HG02973 (cell line): ENCODE results near the gene STX1A.
"Not testable (repeated sequence)": the region's sequence is repeated elsewhere in the genome, so short reads cannot be mapped to it uniquely, and the experiment has no call there.

Source experiments
- ATAC-seq: cut with Tn5 transposase; IDR thresholded peaks from one replicate; pipeline ENCODE4 v1.9.1; 2021; ENCODE audit warnings: moderate library complexity; ENCODE audit not compliant: unreplicated experiment

STX1A gene

DNA sequence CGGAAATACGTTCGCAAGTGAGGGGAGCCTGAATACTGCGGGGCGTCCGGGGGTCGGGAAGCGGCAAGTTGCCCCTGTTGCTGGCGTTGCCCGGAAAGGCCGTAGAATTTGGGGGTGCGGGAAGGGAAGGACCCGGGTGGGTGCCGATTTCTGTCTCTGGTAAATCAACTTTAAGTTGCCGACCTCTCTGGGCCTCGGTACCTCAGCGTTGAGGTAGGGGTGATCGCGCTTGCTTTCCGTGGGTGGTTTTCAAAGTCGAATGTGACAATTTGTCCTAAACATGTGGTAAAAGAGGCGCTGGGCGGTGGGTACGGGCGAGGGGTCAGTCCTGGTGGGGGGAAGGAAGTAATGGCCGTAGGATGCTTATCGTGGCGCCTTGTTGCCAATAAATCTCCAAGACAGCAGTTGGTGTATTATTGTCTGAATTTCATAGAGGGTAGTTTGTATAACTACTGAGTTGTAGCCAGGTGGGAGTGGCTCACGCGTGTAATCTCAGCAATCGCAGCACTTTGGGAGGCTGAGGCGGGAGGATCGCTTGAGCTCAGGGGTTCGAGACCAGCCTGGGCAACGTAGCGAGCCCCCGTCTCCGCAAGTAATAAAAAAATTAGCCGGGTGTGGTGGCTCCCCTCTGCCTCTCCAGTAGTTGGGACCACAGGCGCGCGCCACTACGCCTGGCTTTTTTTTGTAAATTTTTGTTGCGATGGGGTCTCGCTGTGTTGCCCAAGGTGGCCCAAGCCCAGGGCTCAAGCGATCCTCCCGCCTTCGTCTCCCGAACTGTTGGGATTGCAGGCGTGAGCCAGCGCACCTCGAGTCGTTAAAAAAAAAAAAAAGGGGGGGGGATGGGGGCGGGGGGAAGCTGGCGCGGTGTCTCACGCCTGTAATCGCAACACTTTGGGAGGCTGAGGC, 35.4 kb downstream of the STX1A start:
- no peak for ATAC-seq

DNA sequence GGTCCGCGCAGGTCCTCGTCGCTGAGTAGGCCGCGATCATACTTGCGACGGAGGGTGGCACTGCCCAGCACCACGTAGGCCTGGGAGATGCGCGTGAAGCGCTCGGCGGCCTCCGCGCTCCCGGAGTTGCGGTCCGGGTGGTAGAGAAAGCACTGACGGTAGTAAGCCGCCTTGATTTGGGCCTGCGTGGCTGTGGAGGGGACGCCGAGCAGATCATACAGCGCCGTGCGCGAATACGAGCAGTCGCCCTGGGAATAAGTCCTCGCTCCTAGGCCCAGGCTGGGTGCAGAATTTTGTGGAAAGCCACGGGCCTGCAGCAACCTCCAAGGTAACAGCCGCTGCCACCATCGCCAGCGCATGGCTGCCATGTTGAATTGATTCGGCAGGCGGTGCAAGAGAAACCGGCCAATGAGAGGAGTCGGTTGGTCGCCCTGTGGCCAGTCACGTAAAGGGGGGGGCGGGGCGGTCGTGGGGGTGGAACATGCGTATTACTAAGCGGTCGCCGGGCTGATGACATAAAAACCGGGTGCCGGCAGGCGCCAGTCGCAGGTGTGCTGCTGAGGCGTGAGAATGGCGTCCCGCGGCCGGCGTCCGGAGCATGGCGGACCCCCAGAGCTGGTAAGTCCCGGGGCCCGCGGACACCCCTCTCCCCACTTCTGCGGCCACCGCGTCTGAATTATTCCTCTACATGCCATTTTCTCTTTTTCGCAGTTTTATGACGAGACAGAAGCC, 36.2 kb downstream of the STX1A start, which contains the start of the genes BUD23 and DNAJC30:
BUD23 (plus strand) TSS at position 542 of the 732 bp plus-strand sequence; CDS start at position 571, 29 bp downstream.
DNAJC30 (minus strand) TSS at position 398 of the 732 bp plus-strand sequence; CDS start at position 368, 30 bp downstream.
- peak; percentile 88 for ATAC-seq

DNA sequence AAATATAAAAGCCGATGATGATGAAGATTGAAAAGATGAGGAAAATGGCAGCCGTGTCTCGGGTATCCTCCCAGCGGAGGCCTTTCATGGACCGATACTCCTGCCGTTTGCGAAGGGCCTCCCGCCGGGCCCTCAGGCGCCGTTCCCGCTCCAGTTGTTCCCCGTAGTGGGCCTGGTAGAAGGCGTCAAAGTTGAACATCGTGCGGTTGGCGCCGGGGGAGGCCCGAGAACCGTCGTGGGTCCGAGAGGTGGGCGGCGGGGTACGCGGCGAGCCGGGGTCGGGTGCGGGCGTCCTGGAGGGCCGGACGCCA, 36.8 kb downstream of the STX1A start:
- ATAC-seq: peak; percentile 4

DNA sequence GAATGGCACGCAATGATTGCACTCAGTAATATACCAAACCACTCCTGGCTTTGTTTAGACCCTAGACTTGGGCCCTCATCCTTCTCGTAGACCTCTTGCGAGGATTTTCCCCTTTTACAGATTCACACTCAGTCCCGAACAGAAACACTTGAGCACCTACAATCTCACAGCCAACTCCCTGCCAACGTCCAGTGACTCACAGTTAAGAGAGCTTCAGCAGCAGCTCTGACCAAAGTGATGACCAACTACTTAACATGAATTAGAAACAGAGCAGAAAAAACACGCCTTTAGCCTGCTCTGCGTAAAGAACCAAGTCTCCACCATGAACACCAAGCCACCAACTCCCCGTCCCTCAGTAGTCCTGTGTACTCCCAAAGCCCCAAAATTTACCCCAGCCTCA, 38.4 kb downstream of the STX1A start:
- no peak for ATAC-seq

DNA sequence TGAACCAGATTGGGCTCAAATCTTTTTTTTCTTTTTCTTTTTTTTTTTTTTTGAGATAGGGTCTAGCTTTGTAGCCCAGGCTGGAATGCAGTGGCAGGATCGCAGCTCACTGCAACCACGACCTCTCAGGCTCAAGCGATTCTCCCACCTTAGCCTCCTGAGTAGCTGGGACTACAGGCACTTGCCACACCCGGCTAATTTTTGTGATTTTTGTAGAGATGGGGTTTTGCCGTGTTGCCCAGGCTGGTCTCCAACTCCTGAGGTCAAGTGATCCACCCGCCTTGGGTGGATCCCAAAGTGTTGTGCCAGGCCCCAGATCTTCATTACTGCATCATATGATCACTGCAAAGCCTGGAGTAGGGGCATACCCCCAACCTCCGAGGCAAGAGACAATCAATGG, 39.0 kb downstream of the STX1A start:
- no peak for ATAC-seq

DNA sequence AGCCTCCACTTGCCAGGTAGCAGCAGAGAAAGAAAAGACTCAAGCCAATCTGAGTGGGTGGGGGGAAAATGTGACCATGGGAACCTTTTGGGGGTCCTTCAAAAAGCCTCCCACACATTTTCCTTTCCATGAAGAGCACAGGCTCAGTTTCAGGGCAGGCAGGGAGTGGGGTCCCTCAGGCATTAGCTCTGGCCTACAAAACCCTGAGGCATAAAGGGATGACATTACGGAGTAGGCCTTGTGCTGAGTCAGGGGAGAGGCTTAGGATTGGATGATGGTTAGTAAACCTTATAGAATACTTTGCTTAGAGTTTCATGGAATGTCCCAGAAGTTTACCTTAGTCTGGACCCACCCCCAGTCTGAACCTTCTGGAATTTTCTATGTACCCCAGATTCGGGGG, 39.8 kb downstream of the STX1A start:
- no peak for ATAC-seq

DNA sequence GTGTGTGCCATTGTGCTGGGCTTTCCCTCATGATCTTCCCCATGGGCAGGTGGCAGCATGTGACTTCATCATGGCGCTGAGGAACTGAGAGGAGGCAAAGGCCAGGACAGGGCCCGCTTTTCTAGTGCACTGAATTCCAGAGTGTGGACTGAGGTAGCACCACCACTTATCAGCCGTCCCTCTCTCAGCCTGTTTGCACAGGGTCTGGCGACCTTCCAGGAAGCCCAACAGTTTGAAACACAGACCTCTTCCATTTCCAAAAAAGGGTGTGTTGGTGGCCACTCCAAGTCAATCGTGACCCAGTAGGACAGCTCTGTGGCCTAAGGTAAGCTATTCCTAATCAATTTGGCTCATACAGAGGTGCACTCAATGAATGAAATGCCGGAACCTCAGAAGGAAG, 40.6 kb downstream of the STX1A start:
- ATAC-seq: no peak

DNA sequence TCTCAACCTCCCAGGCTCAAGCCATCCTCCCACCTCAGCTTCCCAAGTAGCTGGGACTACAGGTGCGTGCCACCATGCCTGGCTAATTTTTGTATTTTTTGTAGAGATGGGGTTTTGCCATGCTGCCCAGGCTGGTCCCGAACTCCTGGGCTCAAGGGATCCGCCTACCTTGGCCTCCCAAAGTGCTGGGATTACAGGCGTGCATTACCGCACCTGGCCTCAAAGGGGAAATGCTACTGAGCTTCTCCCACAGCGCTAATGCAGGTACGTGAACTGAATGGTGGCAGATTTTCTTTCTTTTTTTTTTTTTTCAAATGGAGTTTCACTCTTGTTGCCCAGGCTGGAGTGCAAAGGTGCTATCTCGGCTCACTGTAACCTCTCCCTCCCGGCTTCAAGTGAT, 43.4 kb downstream of the STX1A start:
- not testable (repeated sequence) for ATAC-seq

DNA sequence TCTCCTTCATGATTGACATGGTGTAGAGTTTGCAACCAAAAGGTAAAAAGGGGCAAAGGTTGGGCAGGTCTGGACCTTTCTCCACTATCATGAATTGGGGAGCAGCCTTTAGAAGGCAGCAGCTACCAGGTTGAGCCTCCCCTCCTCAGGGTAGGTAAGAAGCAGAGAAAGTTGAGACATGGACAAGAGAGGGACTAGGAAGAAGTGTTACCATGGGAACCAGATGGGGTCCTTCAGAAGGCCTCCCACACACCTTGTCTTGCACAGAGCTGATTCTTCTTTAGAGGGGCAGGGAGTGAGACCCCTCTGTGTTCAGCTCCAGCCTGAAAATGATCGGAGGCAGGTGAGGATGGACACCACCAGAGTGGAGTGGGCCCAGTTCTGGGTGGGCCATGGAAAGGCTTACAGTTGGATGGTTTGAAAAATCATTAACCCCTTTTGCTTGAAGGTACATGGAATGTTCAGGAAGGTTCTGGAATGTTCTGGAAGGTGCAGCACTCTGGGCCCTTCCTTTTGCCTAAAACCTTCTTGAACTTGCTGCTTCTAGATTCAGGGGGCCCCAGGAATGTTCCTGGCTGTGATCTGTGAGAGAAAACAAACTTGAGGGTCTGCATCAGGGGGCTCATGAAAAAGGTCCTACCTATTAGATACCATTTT, 44.9 kb downstream of the STX1A start:
- no peak for ATAC-seq

DNA sequence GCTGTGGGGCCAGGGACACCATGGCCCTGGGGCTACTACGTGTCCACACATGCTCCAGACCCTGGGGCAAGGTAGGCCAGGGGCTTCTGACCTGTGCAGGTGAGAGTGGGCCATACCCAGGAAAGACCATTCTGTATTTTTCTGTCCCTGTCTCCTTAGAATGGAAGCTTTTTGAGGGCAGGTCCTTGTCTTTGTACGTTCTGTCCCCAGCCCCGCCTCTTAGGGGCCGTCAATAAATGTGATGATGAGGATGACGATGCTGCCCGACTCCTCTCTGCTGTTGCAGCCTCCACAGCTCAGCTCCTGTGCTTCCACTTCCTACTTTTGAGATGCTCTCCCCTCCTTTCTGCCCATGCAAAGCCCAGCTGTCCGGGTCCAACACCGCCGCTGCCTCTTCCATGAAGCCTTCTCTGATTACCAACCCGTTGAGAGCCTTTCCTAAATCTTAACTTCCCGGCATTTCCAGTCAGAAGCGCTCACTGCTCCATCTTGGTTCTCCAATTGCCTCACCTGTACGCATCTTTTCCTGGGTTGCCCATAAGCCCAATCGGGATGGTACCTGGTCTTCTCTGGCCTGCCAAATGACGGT, 47.5 kb downstream of the STX1A start:
- no peak for ATAC-seq

DNA sequence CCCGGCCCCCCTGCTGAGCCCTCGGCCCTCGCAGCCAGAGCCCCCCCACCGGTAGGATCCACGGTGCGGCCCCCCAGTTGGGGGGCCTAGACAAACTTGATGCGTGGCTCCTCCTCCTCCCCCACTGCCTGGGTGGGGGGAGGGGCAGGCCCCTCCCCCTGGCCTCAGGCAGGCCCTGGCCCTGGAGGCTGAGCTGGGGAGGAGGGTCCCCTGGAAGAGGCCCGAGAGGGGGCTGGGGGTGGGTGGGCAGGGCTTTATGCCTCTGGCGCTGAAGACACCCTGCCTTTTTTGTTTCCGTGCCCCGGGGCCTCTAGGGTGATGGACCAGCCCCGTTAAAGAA, 48.2 kb downstream of the STX1A start:
- ATAC-seq: no peak

DNA sequence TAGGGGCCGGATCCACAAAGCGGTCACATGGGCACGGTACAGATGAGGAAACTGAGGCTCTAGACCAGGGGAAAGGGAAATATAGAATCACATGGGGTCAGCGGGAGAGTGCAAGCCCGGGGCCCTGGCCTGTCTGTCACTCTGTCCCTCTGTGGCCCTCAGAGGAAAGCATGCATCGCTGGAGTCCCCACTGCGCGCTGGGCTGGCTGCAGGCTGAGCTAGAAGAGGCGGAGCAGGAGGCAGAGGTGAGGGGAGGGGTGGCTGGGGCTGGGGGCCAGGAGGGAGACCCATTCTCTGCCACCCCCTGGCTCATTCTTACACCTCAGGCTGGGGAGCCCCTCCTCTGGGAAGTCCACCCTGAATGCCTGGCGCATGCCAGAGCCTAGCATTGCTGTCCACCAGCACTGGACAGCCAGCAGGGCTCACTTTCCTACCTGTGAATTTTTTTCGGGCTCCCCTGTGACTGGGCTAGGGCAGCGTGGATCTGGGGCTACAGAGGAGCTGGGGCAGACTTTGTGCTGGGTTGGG, 49.5 kb downstream of the STX1A start:
- ATAC-seq: no peak

DNA sequence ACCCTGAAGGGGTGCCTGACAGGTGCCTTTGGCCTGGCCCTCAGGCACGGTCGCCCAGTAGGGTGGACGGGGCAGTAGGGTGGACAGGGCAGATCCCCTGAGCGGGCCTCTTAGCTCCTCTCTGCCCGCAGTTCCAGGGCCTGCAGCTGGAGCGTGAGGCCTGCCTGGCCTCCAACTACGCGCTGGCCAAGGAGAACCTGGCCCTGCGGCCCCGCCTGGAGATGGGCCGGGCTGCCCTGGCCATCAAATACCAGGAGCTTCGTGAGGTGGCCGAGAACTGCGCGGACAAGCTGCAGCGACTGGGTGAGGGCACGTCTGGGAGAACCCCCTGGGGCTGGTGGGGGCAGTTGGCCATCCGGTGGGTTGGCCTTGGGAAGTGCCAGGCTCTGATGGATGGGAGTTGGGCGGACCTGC, 50.2 kb downstream of the STX1A start:
- ATAC-seq: no peak

DNA sequence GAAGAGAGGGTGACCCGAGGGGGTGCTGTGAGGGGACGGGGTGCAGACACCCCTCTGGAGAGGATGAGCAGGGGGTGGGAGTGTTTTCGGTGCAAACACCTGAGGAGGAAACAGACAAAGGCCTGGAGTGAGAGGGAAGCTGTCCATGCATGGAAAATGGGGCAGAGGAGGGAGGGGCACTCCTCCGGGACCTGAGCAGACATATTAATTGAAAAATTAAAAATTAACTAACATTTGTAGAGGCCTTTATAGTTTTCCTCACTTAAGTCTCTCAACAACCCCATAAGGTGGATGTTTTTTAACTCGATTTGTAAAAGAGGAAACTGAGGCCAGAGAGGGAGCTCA, 50.6 kb downstream of the STX1A start:
- no peak for ATAC-seq

DNA sequence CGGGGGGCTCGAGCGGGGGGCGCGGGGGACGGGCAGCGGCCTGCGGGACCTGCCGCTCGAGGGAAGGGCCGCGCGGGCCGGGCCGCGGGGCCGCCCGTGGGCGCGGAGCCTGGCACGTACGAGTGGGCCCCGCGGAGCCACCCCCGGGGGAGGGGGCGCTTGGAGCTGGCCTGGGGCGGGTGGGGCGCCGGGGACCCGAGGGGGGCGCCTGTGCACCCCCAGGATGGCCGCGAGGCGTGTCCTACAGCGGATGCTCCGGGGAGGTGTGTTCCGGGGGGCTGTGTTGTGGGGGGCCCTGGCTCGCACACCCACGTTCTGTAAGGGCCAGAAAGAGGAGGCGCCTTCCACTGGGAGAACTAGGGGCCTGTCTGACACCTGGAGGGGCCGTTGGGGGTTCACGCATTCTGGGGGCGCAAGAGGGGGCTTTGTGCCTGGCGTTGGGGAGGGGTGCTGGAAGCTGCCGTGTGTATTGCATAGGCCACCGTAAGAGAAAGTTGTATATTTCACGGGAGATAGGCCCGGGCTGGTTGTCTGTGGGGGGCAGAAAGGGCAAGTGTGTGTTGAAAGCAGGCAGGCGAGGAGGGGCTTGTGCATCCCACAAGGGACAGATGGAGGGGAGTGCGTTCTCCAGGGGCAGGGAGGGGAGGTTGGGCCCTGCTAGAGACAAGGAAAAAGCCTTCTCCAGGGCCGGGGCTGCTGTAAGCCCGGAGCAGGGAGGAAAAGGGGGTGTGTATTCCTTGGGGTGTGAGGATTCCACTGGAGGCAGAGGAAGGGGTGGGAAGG, 51.2 kb downstream of the STX1A start:
- ATAC-seq: peak; percentile 6

DNA sequence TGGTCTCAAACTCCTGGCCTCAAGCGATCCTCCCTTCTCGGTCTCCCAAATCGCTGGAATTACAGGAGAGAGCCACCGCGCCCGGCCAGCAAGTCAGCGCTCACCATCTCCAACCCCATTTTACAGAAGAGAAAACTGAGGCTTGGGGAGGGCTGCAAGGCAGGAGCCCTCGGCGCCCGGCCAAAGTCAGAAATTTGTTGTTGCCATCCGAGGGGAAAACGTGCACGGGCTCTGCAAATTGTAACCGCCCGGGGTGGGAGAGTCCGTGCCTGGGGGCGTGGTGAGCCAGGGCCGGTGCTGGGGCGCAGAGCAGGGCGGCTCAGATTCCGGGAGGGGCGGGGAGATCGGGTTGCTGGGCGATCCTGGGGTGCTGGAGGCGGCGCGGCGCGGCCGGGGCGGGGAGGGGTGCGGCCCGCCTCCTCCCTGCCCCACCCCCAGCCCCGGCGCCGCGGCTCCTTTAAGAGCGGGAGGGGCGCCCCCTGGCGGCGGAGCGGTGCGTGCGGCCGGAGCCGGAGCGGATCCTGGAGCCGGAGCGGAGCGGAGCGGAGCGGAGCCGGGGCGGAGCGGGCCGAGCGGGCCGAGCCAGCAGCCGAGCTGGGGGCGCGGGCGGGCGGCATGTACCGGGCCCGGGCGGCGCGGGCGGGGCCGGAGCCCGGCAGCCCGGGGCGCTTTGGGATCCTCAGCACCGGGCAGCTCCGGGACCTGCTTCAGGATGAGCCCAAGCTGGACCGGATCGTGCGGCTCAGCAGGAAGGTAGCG, 51.9 kb downstream of the STX1A start, which contains the start of gene VPS37D:
VPS37D (plus strand) TSS at position 488 of the 759 bp plus-strand sequence; CDS start at position 616, 128 bp downstream.
- peak; percentile 75 for ATAC-seq

DNA sequence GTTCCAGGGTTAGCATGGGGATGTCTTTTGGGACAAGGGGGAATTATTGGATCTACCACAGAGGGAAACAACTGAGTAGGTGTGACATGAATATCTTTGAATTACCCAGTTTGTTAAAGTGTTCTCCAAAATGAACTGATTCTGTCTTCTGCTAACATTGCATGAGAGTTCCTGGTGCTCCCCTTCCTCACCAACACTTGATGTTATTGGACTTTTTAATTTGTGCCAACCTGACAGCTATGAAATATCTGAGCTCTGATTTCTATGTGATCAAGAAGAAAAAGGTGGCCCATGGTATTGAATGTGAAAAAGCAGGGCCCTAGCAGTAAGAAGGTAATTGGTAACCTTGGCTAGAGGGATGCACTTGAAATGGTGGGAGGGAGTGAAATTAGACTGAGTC, 56.4 kb downstream of the STX1A start:
- no peak for ATAC-seq

DNA sequence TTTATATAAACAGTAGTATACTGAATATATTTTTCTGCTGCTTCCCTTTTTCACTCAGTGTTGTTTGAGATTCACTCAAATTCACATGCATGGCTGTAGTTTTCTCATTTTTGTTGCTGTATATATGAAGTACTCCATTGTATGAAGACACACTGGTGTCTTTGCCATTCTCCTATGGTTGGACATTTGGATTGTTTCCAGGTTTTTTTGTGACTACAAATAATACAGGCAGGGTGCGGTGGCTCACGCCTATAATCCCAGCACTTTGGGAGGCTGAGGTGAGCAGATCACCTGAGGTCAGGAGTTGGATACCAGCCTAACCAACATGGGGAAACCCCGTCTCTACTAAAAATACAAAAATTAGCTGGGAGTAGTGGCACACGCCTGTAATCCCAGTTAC, 58.9 kb downstream of the STX1A start:
- not testable (repeated sequence) for ATAC-seq

DNA sequence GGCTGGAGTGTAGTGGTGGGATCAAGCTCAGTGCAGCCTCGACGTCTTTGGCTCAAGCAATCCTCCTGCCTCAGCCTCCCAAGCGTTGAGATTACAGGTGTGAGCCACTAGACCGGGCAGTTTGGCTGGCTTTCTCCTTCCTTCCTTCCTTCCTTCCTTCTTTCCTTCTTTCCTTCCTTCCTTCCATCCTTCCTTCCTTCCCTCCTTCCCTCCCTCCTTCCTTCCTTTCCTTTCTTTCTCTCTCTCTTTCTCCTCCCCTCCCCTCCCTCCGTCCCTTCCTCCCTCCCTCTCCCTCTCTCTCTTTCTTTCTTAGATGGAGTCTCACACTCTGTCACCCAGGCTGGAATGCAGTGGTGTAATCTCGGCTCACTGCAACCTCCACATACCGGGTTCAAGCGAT, 59.5 kb downstream of the STX1A start:
- no peak for ATAC-seq

DNA sequence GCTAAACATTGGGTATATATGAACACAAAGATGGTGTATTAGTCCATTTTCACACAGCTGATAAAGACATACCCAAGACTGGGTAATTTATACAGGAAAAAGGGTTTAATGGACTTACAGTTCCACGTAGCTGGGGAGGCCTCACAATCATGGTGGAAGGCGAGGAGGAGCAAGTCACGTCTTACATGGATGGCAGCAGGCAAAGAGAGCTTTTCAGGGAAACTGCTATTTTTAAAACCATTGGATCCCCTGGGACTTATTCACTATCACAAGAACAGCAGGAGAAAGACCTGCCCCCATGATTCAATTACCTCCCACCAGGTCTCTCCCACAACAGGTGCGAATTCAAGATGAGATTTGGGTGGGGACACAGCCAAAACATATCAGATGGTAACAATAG, 64.2 kb downstream of the STX1A start:
- ATAC-seq: not testable (repeated sequence)
